CD4-positive, alpha-beta T cell treated with Interleukin-2 at 100 ng/mL for 4 hours (primary cell): ENCODE results near the gene GRB10.

ENCODE experiments used
- DNase-seq: peaks from one replicate; pipeline ENCODE4 v3.0.0-alpha.2; 2020; ENCODE audit warnings: low spot score

Gene GRB10

DNA sequence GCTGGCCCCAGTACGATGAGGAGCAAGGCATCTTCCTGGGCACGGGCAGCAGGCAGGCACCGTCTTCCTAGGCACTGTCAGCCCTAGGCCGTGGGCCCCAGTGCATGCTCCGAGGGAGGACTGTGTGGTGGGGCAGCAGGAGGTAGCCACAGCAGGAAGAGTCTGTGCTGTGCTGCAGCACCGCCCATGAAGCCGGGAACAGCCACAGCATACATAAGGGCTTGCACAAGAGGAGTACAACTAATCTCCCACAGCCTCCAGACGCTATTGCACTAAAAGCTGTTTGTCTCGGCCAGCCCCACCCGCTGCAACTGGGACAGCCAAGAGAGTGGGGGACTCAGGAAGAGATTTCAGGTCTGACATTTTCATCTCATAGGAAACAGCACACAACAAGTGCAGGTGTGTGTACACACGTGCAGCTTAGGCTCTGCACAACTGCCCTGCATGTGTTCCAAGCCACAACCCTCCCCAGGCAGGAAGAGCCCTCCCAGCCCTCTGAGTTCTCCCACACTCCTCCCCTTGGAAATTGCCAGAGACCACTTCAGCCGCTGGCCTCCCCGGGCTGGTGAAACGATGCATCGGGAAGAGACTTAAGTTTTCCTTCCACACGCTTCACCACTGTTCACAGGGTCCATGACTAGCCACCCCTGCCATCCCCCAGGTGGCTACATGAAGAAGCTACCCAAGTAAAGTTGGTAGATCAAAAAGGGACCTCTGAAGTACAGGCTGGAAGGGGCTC is 129.4 kb downstream of the GRB10 start:
- DNase-seq = no peak

DNA sequence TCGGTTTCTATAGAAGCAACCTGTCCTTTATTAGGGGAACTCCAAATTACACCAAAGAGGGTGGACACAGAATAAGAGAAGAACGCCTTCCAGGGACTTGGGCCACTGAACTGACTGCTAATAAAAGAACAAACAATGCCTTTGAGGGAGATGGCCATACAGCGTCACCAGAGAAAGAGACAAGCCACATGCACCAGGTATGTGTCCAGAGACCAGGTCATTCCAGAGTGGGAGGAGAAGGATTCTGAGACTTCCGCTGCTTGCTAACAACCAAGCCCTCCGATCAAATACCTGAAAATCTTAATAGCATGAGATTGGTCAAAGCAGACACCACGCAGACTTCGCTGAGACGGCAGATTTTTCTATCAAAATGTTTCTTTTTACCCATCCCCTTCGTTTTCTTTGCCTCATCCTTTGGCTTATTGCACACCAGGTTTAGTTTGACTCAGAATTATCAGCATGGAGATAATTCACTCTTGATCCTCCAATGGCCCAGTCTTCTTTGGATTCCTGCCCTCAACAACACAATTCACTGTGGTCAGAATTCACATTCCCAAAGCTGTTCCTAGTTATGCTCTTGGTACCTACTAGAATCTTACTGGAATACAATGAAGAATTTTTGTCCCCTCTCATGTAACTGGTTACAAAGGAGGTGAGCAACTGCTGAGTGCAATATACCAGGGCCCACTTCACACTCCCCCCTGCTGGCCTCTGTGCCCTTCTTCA is 130.1 kb downstream of the GRB10 start:
- no peak for DNase-seq

DNA sequence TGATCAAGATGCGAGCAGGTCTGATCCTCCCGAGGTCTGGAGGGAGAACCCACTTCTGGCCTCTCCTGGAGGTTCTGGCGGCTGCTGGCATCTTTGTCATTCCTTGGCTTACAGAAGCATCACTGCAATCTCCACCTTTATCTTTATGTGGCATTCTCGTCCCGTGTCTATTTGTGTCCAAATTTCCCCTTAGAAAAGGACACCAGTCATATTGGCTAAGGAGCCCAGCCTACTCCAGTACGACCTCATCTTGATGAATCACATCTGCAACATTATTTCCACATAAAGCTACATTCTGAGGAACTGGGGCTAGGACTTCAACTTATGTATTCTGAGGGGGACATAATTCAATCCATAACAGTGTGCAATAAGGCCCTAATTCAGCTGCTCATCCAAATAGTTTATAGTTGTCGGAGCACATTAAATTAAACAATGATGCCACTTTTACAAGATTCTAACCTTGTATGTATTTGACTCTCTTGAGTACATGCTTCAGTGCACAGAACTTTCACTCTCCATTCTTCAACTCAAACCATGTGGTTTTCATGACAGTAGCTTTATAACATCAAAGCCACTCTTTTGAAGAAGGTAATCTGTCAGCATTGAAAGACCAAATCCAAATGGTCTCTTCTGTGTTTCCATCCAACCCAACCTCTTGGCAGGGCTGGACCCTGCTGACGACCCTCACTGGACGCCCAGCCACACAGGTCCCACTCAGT is 131.3 kb downstream of the GRB10 start:
- no peak for DNase-seq

DNA sequence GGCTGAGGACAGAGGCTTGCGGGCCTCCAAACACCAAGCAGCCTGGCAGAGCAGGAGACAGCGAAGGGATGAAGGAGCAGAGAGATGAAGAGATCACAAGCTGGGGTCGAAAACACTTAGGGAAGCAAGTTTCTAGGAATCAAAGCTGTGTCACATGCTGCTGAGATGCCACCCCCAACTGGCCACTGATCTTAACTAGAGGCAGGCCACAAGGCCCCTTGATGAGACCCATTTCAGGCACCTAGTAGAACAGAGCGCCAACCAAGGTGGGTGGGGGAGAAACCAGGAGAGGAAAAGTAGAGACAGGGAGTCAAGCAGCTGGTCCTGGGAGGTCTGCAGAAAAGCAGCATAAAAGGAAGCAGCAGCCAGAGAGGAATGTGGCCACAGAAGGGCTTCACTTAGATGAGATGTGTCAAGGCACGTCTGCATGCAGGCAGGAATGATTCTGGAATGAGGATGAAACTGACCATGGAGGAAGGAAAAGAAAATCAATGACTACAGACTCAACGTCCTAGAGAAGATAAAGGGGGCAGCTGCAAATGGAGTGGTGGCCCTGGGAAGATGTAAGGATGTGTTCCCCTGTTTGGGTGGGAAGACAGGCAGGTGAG is 132.5 kb downstream of the GRB10 start:
- DNase-seq = no peak

DNA sequence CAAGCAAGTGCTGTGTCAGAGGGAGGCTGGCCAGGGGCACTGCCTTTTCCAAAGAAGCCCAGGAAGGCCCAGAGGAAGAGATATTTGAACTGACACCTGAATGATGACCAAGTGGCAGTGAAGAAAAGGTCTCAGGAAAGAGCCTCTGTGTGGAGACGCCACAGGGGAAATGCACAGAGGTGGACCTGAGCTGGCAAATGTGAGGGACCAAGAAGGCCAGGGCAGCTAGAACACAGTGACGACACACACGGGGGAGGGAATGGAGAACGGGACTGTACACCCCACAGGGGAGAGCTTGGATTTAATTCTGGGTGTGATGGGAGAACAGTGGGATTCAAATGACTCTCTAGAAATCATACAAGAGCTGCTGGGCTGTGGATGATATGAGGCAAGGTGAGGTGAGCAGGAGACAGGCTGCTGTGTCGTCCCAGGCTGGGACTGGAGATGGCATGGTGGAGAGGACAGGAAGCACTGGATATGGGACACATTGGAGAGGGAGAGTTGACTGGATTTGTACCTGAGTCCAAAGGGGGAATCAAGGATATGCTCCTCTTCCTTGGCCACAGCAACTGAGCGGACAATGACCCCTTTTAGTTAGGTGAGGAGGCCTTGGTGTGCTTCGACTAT is 133.3 kb downstream of the GRB10 start:
- no peak for DNase-seq

DNA sequence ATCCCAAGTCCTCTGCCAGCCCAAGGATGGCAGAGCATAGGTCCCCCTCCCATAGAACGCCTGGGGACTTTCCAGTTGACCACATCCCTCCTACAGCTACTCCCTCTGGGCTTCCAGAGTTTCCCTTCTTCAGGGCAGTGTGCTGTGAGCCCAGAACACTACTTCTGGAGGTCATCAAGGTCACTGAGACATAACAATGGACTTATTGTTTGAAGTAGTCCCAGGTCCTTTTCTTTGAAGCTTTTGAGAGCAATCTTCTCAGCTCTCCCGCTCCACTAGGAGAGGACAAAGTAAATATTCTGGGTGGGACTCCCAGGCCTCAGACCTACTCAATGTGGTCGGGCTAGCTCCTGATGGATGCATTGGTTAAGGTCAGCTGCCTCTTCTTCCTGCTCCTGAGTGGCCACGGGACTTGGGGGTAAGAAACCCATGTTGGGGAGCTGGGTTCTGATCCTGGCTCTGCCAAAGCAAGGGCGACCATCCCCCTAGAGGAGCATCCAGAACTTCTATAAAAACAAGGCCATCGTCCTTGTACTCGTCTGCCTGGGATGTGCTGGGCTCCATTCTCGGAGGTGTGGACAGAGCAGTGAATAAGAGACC is 134.0 kb downstream of the GRB10 start:
- no peak for DNase-seq

DNA sequence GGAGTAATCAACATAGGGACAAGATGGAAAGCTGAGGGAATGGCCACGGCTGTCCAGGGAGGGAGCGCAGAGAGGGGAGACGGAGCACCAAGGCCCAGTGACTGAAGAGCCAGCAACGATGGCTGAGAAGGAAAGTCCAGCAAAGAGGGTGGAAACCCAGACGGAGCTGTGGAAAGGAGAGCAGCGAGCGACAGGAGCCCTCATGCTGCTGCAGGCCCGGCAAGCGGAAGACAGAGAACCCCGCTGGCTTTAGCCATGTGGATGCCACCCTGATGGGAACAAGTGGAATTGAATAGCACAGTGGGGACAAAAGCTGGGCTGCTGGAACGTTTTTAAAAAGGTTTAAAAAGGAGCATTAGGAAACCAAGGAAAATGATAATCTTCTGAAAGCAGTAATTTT is 134.6 kb downstream of the GRB10 start:
- DNase-seq = no peak

DNA sequence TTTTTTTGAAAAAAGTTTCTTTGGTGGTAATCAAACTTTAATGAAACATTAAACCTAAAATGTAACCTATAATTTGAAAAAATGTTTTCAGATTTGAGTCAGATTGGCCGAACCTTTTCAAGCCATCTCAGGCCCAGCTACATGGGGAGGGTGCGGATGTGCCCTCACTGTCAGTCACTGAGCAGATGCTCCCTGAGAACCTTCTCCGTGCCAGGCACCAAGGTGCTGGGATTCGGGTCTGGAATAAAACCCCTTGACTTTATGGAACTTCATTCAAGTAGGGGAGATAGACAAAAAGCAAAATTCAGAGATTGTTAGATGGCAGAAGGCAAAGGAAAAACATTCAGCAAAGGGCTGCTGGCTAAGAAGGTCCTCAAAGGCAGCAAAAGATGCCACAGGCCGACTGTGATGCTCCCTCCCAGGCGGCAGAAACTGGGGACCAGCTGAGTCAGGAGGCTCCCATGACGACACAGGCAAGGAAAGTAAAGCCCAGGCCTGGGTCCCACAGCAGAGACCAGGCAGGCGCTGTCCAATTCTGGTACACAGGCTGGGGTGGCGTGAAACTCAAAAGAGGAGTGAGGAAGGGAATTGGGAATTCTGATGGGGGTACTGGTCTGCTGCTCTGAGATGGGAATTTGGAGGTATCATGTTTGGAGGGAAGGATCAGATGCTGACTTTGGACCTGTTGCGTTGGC is 135.3 kb downstream of the GRB10 start:
- DNase-seq = no peak

DNA sequence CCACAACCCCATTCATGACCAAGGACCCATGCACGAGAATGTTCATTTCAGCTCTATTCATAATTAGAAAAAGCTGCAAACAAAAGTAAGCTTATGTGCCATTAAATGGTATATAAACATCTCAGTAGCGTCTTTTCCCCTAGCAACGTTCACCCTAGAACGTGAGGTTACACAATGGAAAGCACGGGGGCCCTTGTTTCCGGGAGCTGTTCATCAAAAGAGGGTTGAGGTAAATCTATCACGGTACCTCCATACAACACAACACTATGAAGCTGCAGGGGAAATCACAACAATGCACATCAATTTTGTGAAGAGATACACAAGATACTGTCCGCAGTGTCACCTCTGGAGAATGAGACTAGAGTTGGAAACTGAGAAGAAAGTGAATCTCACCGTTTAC is 136.6 kb downstream of the GRB10 start:
- DNase-seq = no peak

DNA sequence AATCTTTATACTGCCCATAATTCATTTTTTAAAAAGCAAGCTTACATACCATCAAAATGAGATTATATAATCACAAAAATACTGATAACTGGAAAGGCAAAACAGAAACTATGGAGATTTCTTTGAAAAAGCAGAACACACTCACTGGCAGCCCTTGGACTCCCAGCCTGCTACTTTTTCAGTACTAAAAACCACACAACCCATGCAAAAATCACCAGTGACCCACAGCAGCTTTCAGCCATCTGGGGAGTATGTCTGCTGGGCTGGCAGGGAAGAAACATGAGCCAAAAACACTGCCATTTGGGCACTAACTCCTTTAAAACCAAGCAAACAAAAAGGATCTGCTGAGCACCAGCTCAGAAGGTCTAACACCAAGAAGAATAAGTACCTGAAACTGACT is 137.5 kb downstream of the GRB10 start:
- DNase-seq = no peak

DNA sequence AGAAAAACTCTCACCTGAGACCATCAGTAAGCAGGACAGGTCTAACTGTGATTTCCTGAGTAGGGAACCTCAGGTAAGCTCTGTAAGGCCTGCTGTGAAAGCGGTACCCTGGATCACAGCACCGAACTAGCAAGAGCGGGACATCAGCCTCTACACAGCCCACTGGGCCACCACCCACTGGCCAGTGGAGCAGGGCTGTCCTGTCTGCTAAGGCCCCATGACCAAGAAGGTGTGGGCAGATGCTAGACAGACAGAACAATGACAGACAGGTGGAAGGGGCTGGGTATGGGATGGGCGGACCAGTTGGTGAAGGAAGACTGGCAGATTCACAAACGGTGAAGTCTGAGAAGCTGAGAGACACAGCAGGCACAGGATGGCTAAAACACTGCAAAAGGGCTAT is 138.1 kb downstream of the GRB10 start:
- DNase-seq = no peak

DNA sequence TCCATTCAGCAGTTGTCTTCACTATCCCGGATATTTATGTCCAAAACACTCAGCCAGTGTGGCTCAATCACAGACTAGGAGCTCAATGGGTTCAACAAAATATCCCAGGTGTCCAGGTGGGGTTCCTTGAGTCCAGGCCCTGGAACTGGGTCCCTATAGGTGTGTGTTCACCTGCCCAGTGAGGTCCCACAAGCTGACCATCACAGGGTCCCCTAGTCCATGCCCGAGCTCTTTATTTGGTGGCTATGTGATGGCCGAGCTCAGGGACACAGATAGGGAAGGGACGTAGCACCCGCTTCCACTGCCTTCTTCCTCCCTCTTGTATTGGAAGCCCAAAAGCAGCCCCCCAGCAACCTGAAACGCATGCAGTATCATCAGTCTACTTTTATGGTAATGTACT is 138.6 kb downstream of the GRB10 start:
- DNase-seq = no peak

DNA sequence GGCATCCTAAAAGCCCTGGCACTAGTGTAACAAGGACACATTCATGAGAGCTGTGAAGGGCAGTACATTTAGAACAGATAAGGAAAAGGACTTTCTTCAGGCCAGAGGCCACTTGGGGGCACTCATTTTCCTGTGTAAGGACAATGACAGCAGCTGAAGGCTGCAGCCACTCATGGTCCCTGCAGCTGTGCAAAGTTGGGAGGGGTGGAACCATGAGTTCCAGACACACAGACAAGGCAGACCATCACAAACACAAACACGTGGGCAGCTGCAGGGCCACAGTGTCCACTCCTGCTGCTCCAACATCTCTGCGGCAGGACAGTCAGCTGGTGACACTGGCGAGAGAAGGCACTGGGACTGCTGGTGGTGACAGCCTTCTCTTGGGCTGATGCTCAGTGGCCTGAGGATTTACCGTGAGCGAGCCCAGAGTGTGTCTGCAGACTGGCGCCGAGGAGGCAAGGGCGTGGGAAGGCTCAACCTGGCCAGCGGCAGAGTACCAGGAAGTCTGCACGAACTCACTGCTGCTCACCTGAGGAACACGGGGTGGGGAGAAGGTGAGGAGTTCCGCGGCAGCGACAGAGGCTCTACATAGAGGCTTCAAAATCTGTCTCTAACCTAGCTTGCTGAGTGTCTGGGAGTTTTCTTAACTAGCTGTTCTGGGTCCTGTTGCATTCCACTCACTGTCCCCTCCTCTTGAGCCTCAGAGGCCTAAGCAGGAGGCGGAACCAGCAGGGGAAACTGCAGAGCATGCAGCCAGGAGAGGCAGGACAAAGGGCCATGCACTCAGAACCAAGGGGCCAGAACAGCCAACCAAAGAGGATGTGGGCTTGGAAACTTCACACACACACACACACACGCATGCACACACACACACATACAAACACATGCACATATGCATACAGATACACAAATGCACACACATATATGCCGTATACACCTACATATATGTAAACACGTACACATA is 141.0 kb downstream of the GRB10 start:
- no peak for DNase-seq

DNA sequence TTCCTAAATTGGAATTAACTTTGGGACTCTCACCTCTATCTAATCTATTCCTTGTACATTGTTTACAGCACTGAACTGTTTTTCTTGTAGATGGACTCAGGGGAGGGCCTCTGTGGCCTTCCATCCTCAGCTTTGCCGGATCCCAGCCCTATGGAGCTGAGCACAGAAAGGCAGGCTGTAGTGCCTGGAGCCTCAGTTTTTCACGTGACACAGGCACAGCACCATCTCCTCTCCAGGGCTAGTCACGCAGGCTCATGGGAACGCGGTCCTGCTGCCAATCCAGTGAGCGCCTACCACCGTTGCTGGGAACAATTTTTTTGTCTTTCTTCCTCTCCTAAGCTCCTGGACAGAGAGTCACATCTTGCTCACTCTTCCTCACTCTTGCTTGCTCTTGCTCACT is 141.9 kb downstream of the GRB10 start:
- DNase-seq = no peak

DNA sequence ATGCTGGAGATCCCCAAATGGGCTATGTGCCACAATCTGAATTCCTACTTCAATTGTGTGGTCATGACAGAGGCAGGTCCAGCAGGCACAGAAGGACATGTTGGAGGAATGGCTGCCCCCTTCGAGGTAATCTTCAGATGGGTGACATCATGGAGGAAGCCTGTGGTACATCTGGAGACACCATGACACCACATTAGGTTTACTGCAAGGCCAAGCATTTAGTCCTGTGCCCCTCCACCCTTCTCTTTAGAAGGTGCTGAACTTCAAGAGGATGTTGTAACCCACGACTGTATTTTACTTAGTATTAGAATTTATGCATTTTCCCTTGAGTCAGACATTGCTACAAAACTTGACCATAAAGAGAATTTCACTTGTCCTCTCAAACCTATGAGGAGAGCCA is 142.4 kb downstream of the GRB10 start:
- DNase-seq = no peak

DNA sequence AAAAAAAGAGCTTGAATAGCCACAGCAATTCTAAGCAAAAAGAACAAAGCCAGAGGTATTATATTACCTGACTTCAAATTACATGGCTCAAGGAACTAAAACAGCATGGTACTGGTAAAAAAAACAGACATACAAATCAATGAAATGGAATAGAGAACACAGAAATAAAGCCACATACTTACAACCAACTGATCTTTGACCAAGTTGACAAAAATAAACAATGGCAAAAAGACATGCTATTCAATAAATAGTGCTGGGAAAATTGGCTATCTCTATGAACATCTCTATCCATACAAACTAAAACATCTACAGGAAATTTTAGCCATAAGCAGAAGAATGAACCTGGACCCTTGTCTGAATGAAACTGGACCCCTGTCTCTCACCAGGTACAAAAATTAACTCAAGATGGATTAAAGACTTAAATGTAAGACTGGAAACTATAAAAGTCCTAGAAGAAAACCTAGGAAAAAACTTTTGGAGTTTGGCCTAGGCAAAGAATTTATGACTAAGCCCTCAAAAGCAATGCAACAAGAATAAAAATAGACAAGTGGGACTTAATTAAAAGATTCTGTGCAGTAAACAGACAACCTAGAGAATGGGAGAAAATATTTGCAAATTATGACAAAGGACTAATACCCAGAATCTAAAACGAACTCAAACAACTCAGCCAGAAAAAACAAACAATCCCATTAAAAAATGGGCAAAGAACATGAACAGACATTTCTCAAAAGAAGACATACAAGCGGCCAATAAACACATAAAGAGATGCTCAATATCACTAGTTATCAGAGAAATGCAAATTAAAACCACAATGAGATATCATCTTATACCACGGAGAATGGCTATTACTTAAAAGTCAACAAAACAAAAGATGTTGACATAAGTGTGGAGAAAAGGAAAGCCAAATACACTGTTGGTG is 144.7 kb downstream of the GRB10 start:
- no peak for DNase-seq

DNA sequence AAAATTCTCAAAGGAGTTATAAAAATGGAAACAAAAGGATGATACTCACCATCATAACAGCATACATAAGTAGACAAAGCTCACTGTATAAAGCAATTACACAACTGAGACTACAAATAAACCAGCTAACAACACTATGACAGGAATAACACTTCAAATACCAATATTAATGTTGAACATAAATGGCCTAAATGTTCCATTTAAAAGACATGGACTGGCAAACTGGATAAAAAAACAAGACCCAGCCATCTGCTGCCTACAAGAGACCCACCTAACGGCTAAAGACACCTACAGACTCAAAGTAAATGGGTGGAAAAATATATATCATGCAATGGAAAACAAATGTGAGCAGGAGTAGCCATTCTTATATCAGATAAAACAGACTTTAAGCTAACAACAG is 148.3 kb downstream of the GRB10 start:
- no peak for DNase-seq

DNA sequence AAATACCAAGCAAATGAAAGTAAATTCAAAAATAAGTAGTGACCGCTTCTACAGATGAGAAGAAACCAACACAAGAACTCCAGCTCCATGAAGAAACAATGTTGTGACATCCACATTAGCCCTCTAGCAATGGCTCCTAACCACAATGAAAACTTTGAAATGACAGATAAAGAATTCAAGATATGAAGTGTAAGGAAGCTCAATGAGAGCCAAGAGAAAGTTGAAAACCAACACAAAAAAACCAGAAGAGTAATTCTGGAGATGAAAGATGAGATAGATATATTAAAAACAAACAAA is 149.3 kb downstream of the GRB10 start:
- no peak for DNase-seq
